GM23248 (cell line): Measurements from ENCODE around the gene PPP5C.

Experiments
- EZH2 ChIP-seq: fragments of 200-600 bp; sonication (generic); IDR thresholded peaks from 2 replicates; pipeline ENCODE4 v1.6.1; 2018; ENCODE audit warnings: antibody characterized with exemption, mild to moderate bottlenecking; ENCODE audit not compliant: insufficient read depth, poor library complexity, severe bottlenecking
- EZH2phosphoT487 ChIP-seq: fragments of 200-600 bp; sonication (generic); IDR thresholded peaks from 2 replicates; pipeline ENCODE4 v1.6.1; 2018; ENCODE audit warnings: antibody characterized with exemption, moderate library complexity, mild to moderate bottlenecking, low read depth; ENCODE audit not compliant: insufficient read depth

DNA sequence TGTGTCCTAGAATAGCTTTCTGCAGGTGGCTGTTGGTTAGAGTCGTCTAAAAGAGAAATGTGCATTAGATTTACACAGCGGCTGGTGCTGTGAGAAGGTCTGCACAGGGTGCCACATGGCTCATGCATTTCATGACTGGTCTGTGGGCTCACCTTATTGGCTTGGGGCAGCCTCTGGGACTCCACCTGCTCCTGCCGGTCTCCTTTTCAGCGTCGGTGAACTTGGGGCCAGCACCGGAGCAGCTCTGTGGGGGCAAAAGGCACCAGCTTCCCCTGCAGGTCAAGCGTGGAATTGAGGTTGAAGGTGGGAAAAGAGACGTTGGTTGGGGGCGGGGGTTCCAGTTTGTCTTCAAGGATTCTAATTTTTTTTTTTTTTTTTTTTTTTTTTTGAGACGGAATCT is 84.9 kb downstream of the PPP5C start:
- no peak for TF ChIP-seq EZH2
- no peak for TF ChIP-seq EZH2phosphoT487
